Left ventricle myocardium inferior (tissue), 1 donor: ENCODE measurements around the gene MOB3B. TPM values are rescaled to one million over a fixed set of nuclear protein-coding genes. Genes with fewer than 3 reads are reported as not detected.
A peak's percentile ranks its signal among the peaks of the same experiment; 100 is the strongest.

Experiments
- DNase-seq: peaks from one replicate; pipeline ENCODE4 v3.0.0-alpha.2; 2020
- H3K27ac ChIP-seq: fragments of 200-600 bp; replicated peaks from 2 replicates; pipeline ENCODE4 v1.8.0; 2021
- H3K27me3 ChIP-seq: fragments of 200-600 bp; 2 replicates; pipeline ENCODE4 v1.8.0; 2021; ENCODE audit warnings: low read depth
- H3K36me3 ChIP-seq: fragments of 200-600 bp; 2 replicates; pipeline ENCODE4 v1.8.0; 2021
- H3K4me1 ChIP-seq: fragments of 200-600 bp; 2 replicates; pipeline ENCODE4 v1.8.0; 2021
- H3K4me3 ChIP-seq: fragments of 200-600 bp; 2 replicates; pipeline ENCODE4 v1.8.0; 2021; ENCODE audit warnings: mild to moderate bottlenecking, moderate library complexity
- H3K9me3 ChIP-seq: fragments of 200-600 bp; replicated peaks from 2 replicates; pipeline ENCODE4 v1.8.0; 2021
- intact Hi-C: fragments of 100-400 bp; cut with micrococcal nuclease; formaldehyde crosslinking; loops from one replicate; pipeline ENCODE4 v1.11.0; 2022
- total RNA-seq: library from RNA; stranded (reverse); fragmentation: NEBNext Ultra II Directional; extraction: Animal tissue kit (Norgen Biotek cat#: 25700); gene quantifications from one replicate; pipeline ENCODE4 v1.2.1, GENCODE V29; 2021
- TF ChIP-seq, protein P1 (sequence below): fragments of 200-600 bp; IDR thresholded peaks from 2 replicates; pipeline ENCODE4 v1.8.0; 2021; ENCODE audit warnings: antibody characterized with exemption, mild to moderate bottlenecking, borderline replicate concordance
- donor health status: DM: no; HTN: yes; CAD: no; lungs with severe emphysema.

Gene MOB3B
- total RNA-seq, 1 donor from 2014 or later = 2.1 TPM

DNA sequence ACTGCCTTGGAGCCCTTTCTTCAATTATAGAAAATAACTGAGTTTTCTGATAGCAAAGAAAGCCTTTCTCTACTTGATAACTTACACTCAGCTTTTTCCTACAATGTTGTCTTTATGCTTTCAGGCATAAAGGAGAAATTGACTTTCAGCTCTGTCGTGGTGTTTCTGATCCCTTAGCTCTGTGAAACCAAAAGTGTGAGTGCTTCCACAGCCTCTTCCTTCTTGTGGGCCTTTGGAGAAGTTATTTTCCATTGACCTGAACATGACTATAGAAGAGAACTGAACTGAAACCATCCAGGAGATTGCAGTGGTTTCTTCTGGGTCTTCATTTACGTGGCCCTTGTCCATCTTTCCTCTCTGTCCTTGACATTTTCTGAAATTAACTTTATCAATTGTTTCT lies 173.2 kb downstream of the MOB3B start:
- intact Hi-C loops = no loop called here
- H3K9me3 ChIP-seq = no peaks in the 10 kb centered on the region
- TF ChIP-seq, protein P1, sequence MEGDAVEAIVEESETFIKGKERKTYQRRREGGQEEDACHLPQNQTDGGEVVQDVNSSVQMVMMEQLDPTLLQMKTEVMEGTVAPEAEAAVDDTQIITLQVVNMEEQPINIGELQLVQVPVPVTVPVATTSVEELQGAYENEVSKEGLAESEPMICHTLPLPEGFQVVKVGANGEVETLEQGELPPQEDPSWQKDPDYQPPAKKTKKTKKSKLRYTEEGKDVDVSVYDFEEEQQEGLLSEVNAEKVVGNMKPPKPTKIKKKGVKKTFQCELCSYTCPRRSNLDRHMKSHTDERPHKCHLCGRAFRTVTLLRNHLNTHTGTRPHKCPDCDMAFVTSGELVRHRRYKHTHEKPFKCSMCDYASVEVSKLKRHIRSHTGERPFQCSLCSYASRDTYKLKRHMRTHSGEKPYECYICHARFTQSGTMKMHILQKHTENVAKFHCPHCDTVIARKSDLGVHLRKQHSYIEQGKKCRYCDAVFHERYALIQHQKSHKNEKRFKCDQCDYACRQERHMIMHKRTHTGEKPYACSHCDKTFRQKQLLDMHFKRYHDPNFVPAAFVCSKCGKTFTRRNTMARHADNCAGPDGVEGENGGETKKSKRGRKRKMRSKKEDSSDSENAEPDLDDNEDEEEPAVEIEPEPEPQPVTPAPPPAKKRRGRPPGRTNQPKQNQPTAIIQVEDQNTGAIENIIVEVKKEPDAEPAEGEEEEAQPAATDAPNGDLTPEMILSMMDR = no peak
- H3K4me1 ChIP-seq = peaks cover 19% of the 10 kb centered on the region
- H3K27ac ChIP-seq = no peak overlapping the region
- no peak overlapping the region for H3K4me3 ChIP-seq
- DNase-seq = no peak
- no peaks in the 10 kb centered on the region for H3K36me3 ChIP-seq
- H3K27me3 ChIP-seq = no peaks in the 10 kb centered on the region

DNA sequence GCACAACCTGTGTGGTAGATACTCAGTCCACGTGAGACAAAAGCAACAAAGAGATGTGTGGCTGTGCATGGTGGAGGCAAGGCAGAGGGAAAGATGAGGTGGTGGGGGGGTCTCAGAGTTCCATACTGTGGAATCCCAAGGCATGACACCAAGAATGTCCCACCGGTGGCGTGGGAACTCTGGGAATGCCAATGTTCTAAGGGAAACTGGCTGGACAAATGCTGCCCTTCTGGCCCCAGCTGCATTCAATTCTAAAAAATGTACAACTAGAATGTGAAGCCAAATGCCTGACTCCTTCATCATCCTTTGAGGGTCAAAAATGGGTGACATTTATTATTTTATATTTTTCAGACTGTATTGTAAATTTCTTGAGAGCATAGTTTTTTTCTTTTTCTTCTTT lies 174.4 kb downstream of the MOB3B start:
- Histone ChIP-seq H3K36me3 (no peaks in the 10 kb centered on the region), H3K27me3 (no peaks in the 10 kb centered on the region), H3K9me3 (no peaks in the 10 kb centered on the region), H3K27ac (no peak overlapping the region), H3K4me3 (no peak overlapping the region), H3K4me1 (peaks cover 32% of the 10 kb centered on the region)
- TF ChIP-seq, protein P1 = no peak
- no peak for DNase-seq
- intact Hi-C loops = no loop called here

DNA sequence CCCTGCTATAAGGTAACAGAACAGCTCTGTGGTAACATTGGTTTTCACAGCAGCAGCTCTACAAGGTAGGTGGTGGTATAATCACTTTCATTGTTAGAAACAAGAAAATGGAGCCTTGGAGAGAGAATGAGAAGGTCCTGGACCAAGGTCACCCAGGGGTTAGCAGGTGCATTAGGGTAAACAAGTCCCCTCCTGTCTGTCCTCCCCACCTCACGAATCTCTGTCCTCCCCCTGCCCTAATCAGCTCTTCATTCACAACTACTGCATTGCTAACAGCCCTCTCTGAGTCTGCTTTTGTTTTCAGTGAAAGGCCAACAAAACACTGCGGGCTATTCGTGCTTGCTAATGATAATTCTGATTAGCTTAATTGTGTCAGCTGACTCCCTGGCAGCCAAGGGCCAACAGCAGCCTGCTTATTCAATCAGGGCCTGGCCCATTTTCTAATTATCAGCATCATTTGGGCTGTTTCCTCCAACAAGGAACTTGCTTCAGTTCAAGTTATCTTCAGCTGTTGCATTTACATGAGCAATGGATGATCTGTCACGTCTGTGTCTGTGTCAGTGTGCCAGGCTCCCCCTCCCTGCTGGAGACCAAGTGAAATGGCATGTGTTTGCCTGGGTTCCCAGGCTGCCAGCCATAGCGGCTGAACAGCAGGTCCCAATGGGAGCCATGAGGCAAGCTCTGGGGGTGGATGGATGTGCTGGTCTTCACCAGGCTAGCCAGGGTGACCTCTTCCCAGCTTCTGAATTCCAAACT lies 176.0 kb downstream of the MOB3B start:
- Histone ChIP-seq H3K27me3 (no peaks in the 10 kb centered on the region), H3K4me3 (no peak overlapping the region), H3K36me3 (no peaks in the 10 kb centered on the region), H3K27ac (peak overlapping the region; percentile 39), H3K4me1 (peaks cover 46% of the 10 kb centered on the region), H3K9me3 (no peaks in the 10 kb centered on the region)
- intact Hi-C loops = no loop called here
- DNase-seq = no peak
- TF ChIP-seq, protein P1 = no peak

DNA sequence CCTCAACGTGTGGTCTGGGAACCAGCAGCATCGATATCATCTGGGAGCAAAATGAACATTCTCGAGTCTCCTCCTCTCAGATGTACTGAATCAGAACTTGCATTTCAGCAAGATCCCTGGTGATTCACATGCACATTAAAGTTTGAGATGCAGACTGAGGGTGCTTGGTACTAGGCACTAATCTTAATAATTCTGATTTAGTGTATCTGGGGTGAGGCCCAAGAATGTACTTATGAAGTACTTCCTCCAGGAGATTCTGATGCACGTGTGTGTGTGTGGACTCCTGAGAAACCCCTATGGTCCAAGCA lies 176.5 kb downstream of the MOB3B start:
- no peak for DNase-seq
- H3K36me3 ChIP-seq = no peaks in the 10 kb centered on the region
- intact Hi-C loops = no loop called here
- H3K4me1 ChIP-seq = peaks cover 46% of the 10 kb centered on the region
- no peak overlapping the region for H3K4me3 ChIP-seq
- TF ChIP-seq, protein P1 = no peak
- H3K27ac ChIP-seq = peak overlapping the region; percentile 39
- H3K9me3 ChIP-seq = no peaks in the 10 kb centered on the region
- no peaks in the 10 kb centered on the region for H3K27me3 ChIP-seq

DNA sequence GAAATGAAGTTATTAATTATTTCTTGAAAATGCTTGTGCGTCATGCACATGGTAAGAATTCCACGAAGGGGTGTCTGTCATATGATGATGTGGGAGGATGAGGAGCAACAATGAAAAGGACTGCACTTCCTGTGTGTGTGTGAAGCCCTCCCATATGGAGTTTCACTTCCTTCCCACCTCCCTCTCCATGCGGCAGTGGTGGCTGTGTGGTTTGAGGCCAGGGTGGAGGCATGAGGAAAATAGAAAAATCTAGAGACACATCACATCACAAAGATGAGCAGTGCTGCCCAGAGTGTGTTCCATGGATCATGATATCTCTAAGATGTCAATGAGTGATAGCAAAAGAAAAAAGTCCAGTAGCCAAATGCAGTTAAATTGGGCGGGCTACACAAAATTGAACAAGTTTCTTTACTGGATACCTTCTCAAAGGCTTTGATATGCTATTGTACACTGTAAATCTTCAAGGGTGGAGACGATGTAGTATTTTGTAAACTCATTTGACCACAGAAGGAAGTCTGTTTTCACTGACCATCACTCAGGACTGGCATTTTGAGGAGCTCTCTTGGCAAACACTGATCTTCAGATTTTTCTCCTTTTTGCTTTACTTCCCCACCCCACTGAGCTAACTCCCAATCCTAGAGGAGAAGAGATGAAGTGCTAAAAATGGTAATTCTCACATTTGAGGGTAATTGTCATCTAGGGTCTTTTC lies 177.0 kb downstream of the MOB3B start:
- Histone ChIP-seq H3K27me3 (no peaks in the 10 kb centered on the region), H3K4me3 (no peak overlapping the region), H3K27ac (no peak overlapping the region), H3K36me3 (no peaks in the 10 kb centered on the region), H3K9me3 (no peaks in the 10 kb centered on the region), H3K4me1 (peaks cover 46% of the 10 kb centered on the region)
- no peak for DNase-seq
- TF ChIP-seq, protein P1 = no peak
- intact Hi-C loops = no loop called here
